HG03342 (cell line): ENCODE results near the gene FSTL4.
"Not testable (repeated sequence)": the region's sequence is repeated elsewhere in the genome, so short reads cannot be mapped to it uniquely, and the experiment has no call there.

Source experiments
- ATAC-seq: cut with Tn5 transposase; IDR thresholded peaks from one replicate; pipeline ENCODE4 v1.9.1; 2021; ENCODE audit warnings: mild to moderate bottlenecking, moderate library complexity; ENCODE audit not compliant: unreplicated experiment

The FSTL4 gene

DNA sequence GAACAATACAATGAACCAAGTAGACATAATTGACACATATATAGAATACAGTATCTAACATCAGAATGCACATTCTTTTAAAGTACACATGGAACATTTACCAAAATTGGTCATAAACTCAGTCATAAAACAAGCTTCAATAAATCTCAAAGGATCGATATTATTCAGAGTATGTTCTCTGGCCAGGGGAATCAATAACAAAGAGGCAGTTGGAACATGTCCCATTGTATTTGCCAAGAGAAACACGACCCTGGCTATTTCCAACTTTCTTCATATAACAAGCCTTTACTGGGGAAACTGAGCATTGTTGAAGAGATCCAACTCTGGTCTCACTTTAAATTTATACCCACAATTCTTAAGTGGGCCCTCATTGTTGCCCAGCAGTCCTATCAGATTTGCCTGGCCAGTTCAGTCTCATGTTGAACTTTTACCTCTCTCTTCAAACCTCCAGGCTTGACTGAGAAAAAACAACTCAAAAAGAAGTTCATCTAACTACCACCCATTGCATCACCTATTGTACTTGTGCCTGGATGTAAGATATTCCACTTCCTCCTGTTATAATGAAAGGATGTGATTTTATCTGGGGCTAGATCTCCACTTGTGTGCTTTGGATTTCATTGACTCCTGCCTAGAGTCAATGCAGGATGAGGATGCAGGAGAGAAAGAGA lies 398.1 kb downstream of the FSTL4 start:
- ATAC-seq, result no peak

DNA sequence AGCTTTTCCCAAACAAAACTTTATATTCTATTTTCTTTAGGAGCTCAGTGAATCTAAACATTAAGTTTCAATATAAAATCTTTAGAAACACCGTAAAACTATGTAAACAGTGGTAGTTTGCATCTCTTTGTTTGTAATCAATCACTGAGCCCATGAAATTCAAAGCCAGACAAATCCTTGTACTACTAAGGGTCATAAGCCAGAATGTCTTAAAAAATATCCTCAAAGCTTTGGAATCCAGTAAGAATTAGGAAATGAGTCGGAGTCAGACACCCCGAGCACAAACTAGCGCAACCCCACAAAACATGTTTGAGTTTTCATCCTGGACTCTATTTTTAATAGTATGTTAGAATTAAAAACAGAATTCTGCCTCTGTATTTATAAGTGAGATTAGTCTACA lies 406.7 kb downstream of the FSTL4 start:
- no peak for ATAC-seq

DNA sequence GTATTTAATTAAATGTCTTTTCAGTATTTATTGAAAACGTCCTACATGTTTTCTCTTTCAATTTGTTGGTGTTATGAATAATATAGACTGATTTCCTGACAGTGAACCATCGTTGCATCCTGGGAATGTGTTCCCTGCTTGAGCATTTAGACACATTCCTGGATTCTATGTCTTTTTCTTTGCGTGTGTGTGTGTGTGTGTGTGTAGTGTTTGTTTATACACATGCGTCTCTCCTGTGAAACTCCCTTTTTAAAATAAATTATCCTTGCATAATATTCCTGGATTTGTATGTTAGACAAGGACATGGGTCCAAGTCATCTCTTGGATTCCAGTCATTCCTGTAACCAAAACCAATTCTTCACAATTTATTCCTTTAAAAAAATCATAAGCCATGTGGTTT lies 407.1 kb downstream of the FSTL4 start:
- no peak for ATAC-seq

DNA sequence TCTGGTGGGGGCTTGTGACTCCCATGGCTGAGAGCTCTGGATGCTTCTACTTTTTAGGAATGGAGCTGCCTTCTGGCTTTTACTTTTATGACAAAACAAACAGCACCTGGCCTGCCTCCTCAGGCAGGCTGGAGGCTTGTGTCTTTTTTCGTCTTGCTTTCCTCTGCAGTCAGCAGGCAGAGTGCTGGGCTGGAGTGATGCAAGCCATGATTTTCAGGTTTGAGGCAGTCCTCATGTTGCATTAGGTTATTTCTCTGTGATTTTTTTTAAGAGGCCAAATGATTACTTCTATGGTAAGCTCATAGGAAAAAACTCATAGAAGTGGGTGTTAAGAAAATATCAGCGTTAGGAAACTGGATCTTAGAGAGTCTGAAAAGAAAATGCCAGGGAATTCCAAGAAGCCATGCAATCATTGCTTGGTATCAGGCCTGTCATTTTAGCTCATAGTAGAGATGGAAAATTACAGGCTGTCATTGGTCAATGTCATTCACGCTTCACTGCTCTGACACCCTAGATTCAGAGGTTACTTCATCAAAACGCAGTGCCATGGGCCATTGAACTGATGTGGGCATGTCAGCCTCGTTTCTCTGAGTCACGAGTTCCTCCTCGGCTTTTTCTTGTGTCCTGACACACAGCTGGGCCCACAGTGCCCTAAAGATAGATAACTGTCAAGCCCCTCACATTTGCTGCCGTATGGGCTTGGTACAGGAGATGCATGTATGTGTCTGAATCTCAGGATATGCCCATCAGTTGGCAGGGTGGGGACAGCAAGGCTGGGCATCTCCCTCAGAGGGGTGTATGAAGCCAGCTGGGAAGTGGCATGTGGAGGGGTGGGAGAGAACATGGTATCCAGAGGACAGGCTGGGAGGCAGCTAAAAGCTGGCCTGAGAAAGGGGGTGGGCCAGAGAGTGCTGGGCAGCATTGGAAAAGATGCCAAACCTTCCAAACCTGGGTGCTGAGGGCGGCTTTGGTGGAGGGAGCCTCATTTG lies 408.7 kb downstream of the FSTL4 start:
- ATAC-seq, result no peak

DNA sequence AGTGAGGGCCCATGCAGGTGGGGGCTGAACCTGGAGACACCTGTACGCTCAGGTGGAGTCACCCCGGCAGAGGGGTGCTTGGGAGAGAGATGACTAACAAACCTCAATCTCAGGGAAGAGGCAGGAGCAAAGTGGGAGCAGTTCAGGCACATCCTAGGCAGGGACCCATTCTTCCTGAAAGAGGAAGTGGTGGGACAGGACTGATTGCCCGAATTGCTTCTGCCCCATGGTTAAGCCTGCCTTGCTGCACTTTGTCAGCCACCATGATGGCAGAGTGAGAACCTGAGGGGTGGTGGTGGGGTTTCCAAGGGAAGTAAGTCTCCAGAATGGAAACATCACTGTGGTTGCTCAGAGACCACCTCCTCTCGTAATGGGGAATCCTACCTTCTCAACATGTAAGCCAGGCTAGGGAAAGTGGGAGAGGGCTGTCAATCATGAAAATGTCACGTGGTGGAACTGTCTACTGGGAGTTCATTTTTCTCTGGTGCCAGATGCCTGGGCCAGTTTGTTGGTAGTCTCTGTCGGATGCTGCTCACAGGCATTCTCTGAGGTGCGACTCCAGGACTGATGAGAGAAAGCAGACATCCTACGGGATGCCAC lies 410.2 kb downstream of the FSTL4 start:
- no peak for ATAC-seq

DNA sequence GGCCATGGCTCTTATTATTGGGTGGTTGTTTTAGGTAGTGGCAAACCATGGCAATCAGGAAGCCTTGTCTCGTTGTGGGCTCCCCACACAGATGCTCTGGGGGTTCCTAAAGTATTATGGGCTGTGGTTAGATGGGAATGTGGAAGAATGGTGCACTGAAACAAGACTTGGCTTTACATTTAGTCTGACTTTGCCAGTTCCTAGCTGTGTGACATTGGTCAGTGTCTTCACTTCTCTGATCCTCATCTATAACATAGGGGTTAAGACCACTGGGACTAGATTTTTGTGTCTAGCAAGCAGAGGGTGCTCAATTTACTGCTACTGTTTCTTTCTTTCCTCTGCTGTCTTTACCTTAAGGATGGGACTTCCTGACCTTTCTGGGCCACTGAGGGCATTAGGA lies 411.0 kb downstream of the FSTL4 start:
- ATAC-seq, result no peak

DNA sequence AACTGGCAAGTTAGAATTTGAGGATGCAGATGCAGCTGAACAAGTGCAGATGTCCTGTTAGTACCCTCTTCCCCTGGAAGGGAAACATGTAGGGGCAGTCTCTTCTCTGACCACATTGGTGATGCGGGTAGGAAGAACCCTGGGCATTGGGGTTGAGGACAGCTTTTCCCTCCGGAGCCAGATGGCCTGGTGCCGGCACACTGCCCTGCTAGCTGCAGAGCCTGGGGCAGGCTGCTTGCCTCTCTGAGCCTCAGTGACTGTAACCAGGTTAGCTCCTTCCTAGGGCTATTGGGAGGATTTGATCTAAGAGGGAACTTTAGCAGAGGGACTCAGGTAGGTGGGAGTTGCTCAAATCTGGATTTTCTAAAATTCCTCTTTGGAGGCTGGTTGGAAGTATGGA lies 412.1 kb downstream of the FSTL4 start:
- no peak for ATAC-seq

DNA sequence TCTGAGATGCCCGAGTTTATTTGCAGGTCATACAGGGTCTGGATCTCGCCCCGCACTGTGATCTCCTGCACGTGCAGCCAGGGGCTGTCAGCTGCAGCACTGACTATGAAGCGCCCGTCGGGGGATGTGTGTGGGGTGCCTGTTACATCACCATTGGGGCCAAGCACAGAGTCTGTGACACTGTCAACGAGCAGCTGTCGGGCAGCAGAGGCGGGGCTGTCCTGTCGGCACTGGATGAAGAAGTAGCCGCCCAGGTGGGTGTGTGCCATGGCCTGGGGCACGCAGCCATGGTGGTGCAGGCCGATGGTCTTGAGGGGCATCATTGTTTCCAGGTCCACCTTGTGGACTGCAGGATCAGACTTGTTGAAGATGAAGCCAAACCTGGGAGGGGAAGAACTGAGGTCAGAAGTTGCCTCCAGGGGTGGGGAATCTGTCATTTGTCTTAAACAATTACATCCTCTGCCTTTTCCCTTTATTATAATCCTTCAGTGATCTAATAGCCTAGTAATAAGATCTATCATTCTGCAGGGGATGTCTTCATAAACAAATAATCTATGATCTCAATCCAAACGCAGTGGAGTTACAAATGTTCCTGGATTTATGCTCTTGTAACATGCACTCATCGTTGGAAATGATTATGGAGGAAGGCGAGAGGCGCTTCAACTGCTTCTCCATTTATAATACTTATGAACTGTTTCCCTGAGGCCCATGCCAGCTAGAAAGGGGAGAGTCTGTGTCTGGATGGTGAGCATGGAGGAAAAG lies 412.7 kb downstream of the FSTL4 start:
- ATAC-seq, result no peak

DNA sequence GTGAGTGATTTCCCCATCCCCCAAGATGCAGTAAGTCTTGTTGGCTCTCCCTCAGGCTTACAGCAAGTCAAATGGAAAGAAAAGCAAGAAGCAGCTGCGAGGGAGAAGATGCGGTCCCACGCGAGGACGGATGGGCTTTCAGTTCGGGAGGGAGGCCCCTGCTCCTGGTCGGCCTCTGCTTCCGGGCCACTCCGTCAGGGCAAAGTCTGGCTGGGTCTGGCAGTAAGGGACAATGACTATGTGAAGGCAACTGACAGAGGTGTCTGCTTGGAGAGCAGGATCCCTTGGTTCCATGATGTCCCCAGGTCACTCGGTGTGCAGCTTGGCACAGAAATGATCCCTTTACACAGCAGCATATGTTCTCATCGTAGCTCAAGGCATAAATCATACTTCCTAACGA lies 413.8 kb downstream of the FSTL4 start:
- no peak for ATAC-seq

DNA sequence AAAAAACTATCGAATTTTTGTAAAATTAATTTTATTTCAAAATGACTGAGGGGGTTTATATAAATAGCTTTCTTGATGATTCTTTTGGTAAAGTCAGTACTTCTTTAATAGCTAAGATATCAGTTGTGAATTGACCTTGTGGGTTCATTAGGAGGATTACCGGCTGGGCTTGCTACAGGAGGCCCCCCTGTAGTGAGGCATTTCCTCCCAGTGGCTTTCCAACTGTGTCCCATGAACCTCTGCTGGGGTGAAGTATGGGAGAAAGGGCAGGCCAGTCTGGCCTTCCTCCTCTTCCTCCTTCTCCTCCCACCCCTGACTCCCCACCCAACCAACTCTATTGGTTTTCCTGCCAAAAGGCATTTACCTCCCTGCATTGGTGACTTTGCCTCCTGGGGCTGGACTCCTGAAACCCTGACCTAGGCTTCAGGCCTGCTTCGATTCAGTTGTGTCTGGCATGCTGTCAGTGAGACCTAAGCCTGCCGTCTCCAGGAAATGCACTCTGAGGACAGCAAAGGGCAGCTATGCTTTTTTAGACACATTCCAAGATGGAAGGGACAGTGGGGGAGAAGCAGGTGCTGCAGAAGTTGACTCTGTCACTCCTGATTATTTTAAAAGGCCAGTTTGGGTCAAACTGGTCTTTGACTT lies 415.8 kb downstream of the FSTL4 start:
- ATAC-seq, result no peak

DNA sequence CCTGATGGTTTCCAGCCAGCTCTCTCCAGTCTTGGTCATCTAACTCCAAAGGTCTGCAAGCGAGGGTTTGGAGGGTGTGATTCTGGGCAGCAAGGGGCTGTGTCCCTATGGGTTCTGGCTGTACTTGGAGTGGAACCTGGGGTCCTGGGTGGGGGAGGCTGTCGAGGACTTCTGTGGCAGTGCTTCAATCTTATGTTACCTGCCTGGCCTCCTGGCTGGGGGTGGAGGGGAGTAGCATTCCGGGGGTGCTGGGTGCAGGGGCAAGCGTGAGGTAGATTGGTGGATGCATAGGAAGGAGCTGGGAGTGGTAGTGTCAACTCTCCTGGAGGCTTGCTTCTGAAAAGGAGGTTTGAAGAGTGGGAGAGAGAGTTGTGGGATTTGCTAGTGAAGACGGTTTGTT lies 417.1 kb downstream of the FSTL4 start:
- no peak for ATAC-seq

DNA sequence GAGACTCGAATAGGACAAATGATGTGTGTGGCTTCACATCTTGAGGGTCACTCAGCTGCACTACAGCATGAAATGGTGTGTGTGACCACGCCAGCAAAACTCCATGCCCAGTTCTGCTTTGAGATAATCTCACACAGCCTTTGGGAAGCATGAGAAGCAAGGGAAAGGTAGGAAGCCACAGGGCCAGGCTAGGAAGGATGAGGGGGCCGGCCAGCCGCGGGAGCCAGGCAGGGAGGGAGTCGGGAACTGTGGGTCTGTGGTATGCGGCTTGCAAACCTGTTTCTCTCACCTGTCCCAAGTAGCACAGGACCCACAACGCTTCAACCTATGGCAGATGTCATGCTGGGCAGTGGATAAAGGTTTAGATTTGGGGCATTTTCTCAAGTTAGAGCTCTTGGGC lies 418.5 kb downstream of the FSTL4 start:
- no peak for ATAC-seq

DNA sequence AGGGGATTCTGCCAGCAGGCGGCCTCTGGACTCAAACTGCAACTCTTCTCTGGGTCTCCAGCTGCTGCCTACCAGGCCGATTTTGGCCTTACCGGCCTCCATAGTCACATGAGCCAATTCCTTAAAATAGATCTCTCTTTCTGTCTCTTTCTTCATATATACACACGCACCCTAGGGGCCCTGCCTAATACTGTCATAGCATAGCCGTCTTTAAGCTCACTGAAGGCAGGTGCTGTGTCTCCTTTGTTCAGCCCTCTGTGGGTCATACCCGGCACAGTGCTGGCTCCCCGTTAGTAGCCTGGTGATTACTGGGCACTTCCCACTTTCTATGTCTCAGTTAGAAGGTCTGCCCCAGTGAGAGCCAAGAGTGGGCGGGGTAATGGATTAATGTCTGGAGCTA lies 419.6 kb downstream of the FSTL4 start:
- no peak for ATAC-seq

DNA sequence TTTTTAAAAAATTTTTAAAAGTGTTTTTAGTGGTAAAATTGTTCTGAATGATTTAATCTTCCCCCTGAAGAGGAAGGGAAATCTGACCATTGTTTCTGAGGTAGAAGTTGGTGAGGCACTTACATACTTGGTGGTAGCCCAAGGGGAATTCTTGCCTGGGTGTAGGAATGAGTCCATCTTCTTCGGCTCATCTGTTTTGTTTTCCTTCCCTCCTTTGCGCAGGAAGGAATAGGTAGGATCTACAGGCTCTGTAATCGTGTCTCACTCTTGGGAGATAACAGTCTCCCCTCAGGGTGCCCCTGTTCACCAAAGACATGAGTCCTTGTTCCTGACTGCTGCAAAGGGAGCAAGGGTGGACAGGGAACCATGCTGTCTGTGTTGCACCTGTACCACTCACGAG lies 422.5 kb downstream of the FSTL4 start:
- ATAC-seq, result no peak

DNA sequence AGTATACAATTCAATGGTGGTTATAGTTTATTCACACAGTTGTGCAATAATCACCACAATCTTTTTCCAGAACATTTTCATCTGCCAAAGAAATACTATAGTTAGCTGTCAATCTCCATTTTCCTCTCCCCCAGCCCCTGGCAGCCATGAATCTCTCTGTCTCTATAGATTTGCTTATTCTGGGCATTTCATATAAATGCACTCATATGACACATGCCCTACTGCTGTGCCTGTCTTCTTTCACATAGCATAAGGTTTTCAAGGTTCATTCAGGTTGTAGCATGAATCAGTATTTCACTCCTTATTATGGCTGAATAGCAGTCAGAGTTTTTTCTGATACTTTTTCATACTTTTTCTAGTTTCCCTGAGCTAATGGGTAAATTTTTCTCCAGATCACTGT lies 432.9 kb downstream of the FSTL4 start:
- no peak for ATAC-seq

DNA sequence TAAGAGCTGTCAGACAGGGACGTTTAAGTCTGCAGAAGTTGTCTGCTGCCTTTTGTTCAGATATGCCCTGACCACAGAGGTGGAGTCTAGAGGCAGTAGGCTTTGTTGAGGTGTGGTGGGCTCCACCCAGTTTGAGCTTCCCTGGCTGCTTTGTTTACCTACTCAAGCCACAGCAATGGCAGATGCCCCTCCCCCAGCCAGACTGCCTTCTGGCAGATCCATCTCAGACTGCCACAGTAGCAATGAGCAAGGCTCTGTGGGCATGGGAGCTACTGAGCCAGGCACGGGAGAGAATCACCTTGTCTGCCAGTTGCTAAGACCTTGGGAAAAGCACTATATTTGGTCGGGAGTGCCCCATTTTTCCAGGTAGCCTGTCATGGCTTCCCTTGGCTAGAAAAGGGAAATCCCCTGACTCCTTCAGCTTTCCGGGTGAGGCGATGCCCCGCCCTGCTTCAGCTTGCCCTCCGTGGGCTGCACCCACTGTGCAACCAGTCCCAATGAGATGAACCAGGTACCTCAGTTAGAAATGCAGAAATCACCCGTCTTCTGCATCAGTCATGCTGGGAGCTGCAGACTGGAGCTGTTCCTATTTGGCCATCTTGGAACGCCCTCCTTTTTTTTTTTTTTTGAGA lies 441.5 kb downstream of the FSTL4 start:
- ATAC-seq, result not testable (repeated sequence)

DNA sequence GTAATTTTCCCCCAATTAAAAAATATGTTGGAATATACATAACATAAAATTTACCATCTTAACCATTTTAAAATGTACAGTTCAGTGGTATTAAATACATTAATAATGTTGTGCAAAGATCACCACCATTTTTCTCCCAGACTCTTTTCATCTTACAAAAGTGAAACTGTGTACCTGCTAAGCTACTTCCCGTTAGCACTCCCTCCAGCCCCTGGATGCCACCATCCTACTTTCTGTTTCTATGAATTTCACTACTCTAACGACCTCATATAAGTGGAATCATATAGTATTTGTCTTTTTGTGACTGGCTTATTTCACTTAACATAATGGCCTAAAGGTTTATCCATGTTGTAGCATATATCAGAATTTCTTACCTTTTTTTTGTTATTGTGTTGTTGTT lies 447.6 kb downstream of the FSTL4 start:
- no peak for ATAC-seq

DNA sequence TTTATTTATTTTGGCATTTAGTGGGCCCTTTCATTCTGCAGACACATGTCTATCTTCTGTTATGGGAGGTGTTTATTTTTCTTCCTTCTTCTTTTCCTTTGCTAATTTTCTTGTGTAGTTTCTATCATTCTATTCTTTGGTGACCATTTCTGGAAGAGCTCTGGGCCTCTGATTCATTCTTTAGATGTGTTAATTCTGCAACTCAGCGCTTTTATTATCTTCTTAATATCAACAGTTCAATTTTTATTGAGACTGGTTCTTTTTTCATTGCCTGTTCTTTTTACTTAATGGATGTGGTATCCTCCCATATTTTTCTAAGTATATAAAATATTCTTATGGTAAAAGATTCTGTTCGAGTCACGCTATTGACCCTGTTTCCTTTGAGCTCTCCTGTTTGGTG lies 448.5 kb downstream of the FSTL4 start:
- no peak for ATAC-seq

DNA sequence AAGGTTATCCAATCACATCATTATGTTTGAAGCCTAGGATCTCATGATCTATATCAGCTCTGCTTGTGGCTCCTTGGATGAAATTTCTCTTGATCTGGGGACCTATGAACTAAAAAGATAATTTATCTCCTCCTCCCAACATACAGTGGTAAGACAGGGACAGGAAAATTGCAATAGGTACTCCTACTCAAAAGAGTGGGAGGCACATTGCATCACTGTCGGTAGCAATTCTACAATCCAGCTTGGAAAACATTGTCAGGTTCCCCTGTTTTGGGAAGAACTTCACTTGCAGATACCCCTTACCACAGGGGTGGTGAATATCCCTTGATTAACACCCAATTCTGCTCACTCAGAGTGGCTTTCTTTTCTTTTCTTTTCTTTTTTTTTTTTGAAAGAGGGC lies 452.8 kb downstream of the FSTL4 start:
- no peak for ATAC-seq

DNA sequence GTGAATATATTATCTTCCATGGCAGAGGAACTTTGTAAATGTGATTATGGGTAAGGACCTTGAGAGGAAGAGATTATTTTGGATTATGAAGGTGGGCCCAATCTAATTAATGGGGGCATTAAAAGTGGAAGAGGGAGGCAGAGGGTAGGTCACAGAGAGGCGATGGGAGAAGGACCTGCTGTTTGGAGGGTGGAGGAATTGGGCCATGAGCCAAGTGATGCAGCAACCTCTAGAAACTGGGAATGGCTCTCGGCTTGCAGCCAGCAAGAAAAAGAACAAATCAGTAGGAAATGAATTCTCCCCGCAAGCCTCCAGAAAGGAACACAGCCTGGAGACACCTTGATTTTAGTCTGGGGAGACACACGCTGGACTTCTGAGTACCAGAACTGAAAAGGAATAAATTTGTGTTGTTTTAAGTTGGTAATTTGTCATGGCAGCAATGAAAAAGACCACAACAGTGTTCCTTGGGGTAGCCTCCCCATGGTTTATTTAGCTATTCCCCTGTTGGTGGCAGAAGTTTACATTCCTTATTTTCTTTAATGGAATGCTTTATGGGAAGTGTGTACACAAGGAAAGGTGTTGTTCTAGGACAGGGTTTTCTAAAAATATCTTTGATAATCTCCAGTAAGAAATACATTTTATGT lies 456.9 kb downstream of the FSTL4 start:
- ATAC-seq, result no peak
